ENCODE data around the gene HOXA4. TPM values are rescaled to one million over a fixed set of nuclear protein-coding genes. Genes with fewer than 3 reads are reported as not detected.

HOXA4 gene
- total and polyA plus RNA-seq, 2 of the 8 experiments (the other 6 are each of a cell fraction or from before 2014, with no cell fraction given), result not detected

DNA sequence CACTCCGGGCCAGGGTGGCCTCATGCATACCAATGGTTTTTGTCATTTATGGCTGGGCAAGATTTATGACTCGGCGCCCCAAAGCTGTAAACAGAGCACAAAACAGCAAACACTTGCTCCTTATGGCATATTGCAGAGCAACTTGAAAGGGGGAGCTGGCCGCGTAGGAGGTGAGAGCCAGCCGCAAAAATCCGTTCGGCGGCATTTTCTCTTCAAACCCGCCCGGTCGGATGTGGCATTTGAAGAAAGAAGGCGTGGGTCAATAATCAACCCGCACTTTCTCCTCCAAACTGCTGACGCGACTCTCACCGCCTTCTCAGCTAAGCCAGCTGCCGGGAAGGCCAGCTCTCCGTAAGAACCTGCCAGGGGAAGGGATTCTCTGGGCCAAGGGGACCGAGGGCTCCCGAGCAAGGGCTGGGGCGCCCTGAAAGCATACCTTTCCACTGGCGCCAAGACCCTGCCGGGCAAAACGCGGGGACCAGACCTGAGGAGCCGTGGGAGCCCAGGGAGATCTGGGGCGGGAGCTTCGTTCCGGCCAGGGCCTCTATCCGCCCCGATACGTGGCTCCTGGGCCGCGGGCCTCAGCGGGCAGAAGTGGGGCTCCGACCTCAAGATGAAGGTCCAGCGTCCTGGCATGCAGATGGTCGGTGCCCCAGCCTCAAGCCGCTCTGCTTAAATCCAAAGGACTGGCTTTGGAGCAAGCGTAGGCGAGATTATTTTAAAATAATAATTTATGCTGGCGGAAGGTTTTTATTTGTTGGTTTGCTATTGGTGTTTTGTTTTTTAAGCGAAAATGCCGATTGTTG is 15.1 kb downstream of the HOXA4 start:
- no peak overlapping the region for H3K56ac ChIP-seq (replicated peaks; ENCODE audit: insufficient read length, low read depth, low read length)
- no peak overlapping the region for H2BK15ac ChIP-seq (ENCODE audit: low read length)
- 5% methylated on average over 44 of the region's 45 CpGs; no CpG with 5 or more reads in 1 of the 2 experiments for WGBS, 2 experiments (ENCODE audit: extremely low coverage in 1 of 2, insufficient coverage in 1 of 2, insufficient read length in 1 of 2, insufficient replicate concordance in 2 of 2, low coverage in 1 of 2, low lambda C conversion rate in 2 of 2, missing lambda C conversion rate in 1 of 2)
- H4K5ac ChIP-seq (ENCODE audit: insufficient read length, low read depth, low read length), result no peak overlapping the region
- peaks cover 0 to 3% (median 0%) of the 10 kb centered on the region in 4 experiments; a peak in 2 of 8 replicates for H3K36me3 ChIP-seq (ENCODE audit: control insufficient read depth in 2 of 4, insufficient read depth in 4 of 4, low read length in 3 of 4)
- ChIA-PET CTCF (ENCODE audit: partially characterized antibody) (interaction anchor here (0.6 to 4.8 kb wide), 7 partner anchors 11 to 1173 kb away, joined by 3 to 33 read pairs (median 4); partner anchors contain the start of gene HOXA5), POLR2A (ENCODE audit: partially characterized antibody) (no interaction called here)
- no peak overlapping the region for H3K23ac ChIP-seq (ENCODE audit: insufficient read length)
- H3K23me2 ChIP-seq (ENCODE audit: low read depth, low read length), result no peaks in the 10 kb centered on the region
- H3K4me3 ChIP-seq (ENCODE audit: extremely low read depth in 1 of 4, insufficient read depth in 2 of 4, low read depth in 3 of 4, low read length in 4 of 4), result no peak overlapping the region
- no peak overlapping the region; a peak in 2 of 4 replicates for H3K4me2 ChIP-seq (ENCODE audit: insufficient read depth in 1 of 2, low read depth in 2 of 2, low read length in 2 of 2)
- H3K27ac ChIP-seq (ENCODE audit: low read depth, low read length), result no peak overlapping the region
- no peak overlapping the region for H3K18ac ChIP-seq (ENCODE audit: extremely low read depth, low read length)
- no peak overlapping the region for H3K14ac ChIP-seq (ENCODE audit: insufficient read length)
- H2AFZ ChIP-seq (ENCODE audit: low read length), result no peak overlapping the region
- H2BK12ac ChIP-seq (ENCODE audit: low read depth, low read length), result no peak overlapping the region
- peaks cover 30 to 44% of the 10 kb centered on the region in 2 experiments for H4K20me1 ChIP-seq (replicated peaks in 1 of 2; ENCODE audit: control insufficient read depth in 1 of 2, insufficient read depth in 2 of 2, low read length in 2 of 2)
- TF ChIP-seq CREB1 (IDR thresholded peaks at IDR 0.05) (no peak), RNF2 (IDR thresholded peaks at IDR 0.05; ENCODE audit: borderline replicate concordance, low read depth, low read length, missing control alignments, poor library complexity, severe bottlenecking) (peak; percentile 97), TEAD4 (IDR thresholded peaks at IDR 0.05; ENCODE audit: low read depth, low read length) (no peak), CBX8 (IDR thresholded peaks at IDR 0.05; ENCODE audit: borderline replicate concordance, low read depth, low read length) (peak; percentile 82), CHD2 (IDR thresholded peaks at IDR 0.05; ENCODE audit: low read length) (no peak), CEBPB (IDR thresholded peaks at IDR 0.05; ENCODE audit: low read depth, low read length) (no peak), EZH2 (IDR thresholded peaks at IDR 0.05; ENCODE audit: low read depth, low read length, severe bottlenecking) (peak; percentile 99), SUZ12 (IDR thresholded peaks at IDR 0.05; ENCODE audit: low read length) (peak; percentile 99), CTBP2 (IDR thresholded peaks at IDR 0.05; ENCODE audit: borderline replicate concordance, insufficient read depth, insufficient read length, low read length) (peak; percentile 86)
- no peak overlapping the region for H2BK120ac ChIP-seq (replicated peaks; ENCODE audit: low read depth, low read length)
- H3K4me1 ChIP-seq (replicated peaks in 1 of 4; ENCODE audit: control insufficient read depth in 3 of 4, insufficient read depth in 4 of 4, low read length in 3 of 4), result peaks cover 0 to 10% (median 2%) of the 10 kb centered on the region in 4 experiments; a peak in 5 of 7 replicates
- peaks cover 96 to 99% (median 97%) of the 10 kb centered on the region in 4 experiments for H3K27me3 ChIP-seq (replicated peaks in 1 of 4; ENCODE audit: control insufficient read depth in 3 of 4, extremely low read depth in 1 of 4, insufficient read depth in 3 of 4, low read length in 3 of 4)
- no peak overlapping the region for H4K91ac ChIP-seq (replicated peaks; ENCODE audit: insufficient read length, low read length)
- H2BK5ac ChIP-seq (ENCODE audit: low read depth, low read length), result no peak overlapping the region
- no peak overlapping the region for H3K9ac ChIP-seq (replicated peaks in 1 of 4; ENCODE audit: extremely low read depth in 1 of 4, low read depth in 3 of 4, low read length in 3 of 4)
- H4K8ac ChIP-seq (ENCODE audit: extremely low read depth, insufficient read depth, low read length), result peak overlapping the region; percentile 53; the same call in 1 of the 2 replicates
- no peaks in the 10 kb centered on the region for H3K79me2 ChIP-seq (ENCODE audit: control insufficient read depth in 1 of 2, insufficient read depth in 2 of 2, low read length in 2 of 2)
- no peaks in the 10 kb centered on the region for H3K79me1 ChIP-seq (ENCODE audit: low read depth, low read length)
- H3K9me3 ChIP-seq (ENCODE audit: insufficient read depth in 2 of 2, low read depth in 1 of 2, low read length in 1 of 2), result no peaks in the 10 kb centered on the region
- FAIRE-seq (no peak), DNase-seq (ENCODE audit: low read depth in 1 of 2, low spot score in 2 of 2) (peak in 1 of 2 experiments; percentile 68)
- H2BK20ac ChIP-seq (ENCODE audit: low read length), result no peak overlapping the region
- H3K4ac ChIP-seq (replicated peaks; ENCODE audit: insufficient read length, low read depth, low read length), result no peak overlapping the region
- no peak overlapping the region for H2AK5ac ChIP-seq (ENCODE audit: low read depth, low read length)
